Osteoblast (primary cell): ENCODE results near the gene PIGQ. TPM values are rescaled to one million over a fixed set of nuclear protein-coding genes. Genes with fewer than 3 reads are reported as not detected.

Experiments used
- DNase-seq: peaks from one replicate; pipeline ENCODE4 v3.0.0; 2011; ENCODE audit warnings: low spot score, mixed read lengths; ENCODE audit not compliant: insufficient read length; ENCODE audit errors: missing footprints
- H2AFZ ChIP-seq: 2 replicates; pipeline ENCODE4 v1.6.0; 2011; ENCODE audit warnings: mild to moderate bottlenecking, low read length
- H3K27ac ChIP-seq: 2 replicates; pipeline ENCODE4 v1.5.1; 2011; ENCODE audit warnings: mild to moderate bottlenecking, low read depth, low read length, moderate library complexity
- H3K27me3 ChIP-seq: 2 replicates; pipeline ENCODE4 v1.6.0; 2012; ENCODE audit warnings: mild to moderate bottlenecking, control low read depth, inconsistent platforms, low read length, moderate library complexity; ENCODE audit not compliant: insufficient read depth
- H3K36me3 ChIP-seq: 2 replicates; pipeline ENCODE4 v1.5.1; 2011; ENCODE audit warnings: mild to moderate bottlenecking, low read length, control low read depth, moderate library complexity; ENCODE audit not compliant: insufficient read depth
- H3K4me1 ChIP-seq: 2 replicates; pipeline ENCODE4 v1.5.1; 2011; ENCODE audit warnings: mild to moderate bottlenecking, low read length, control low read depth, moderate library complexity; ENCODE audit not compliant: insufficient read depth
- H3K4me2 ChIP-seq: 2 replicates; pipeline ENCODE4 v1.6.0; 2011; ENCODE audit warnings: mild to moderate bottlenecking, low read length; ENCODE audit not compliant: insufficient read depth
- H3K4me3 ChIP-seq: fragments of 200-600 bp; sonication (generic); 3 replicates; pipeline ENCODE4 v1.5.1; 2012; ENCODE audit warnings: mild to moderate bottlenecking, low read length, inconsistent platforms; ENCODE audit not compliant: insufficient read depth
- H3K79me2 ChIP-seq: 2 replicates; pipeline ENCODE4 v1.6.0; 2012; ENCODE audit warnings: mild to moderate bottlenecking, low read length, control low read depth, inconsistent platforms; ENCODE audit not compliant: insufficient read depth
- H3K9me3 ChIP-seq: 2 replicates; pipeline ENCODE4 v1.5.1; 2011; ENCODE audit warnings: low read depth, low read length, control low read depth
- H4K20me1 ChIP-seq: 2 replicates; pipeline ENCODE4 v1.6.0; 2012; ENCODE audit warnings: mild to moderate bottlenecking, low read length, control low read depth; ENCODE audit not compliant: insufficient read depth
- CTCF ChIP-seq: IDR thresholded peaks from 2 replicates; pipeline ENCODE4 v1.5.1; 2011; ENCODE audit warnings: mild to moderate bottlenecking, low read depth, low read length, moderate library complexity; ENCODE audit errors: extremely low read depth
- total RNA-seq: library from RNA; depleted of rRNA; stranded (reverse); fragments of >200 nt; gene quantifications from 2 replicates; pipeline ENCODE4 v1.2.3, GENCODE V29; 2012

Gene PIGQ
- total RNA-seq, 1 donor: 29.0 TPM

DNA sequence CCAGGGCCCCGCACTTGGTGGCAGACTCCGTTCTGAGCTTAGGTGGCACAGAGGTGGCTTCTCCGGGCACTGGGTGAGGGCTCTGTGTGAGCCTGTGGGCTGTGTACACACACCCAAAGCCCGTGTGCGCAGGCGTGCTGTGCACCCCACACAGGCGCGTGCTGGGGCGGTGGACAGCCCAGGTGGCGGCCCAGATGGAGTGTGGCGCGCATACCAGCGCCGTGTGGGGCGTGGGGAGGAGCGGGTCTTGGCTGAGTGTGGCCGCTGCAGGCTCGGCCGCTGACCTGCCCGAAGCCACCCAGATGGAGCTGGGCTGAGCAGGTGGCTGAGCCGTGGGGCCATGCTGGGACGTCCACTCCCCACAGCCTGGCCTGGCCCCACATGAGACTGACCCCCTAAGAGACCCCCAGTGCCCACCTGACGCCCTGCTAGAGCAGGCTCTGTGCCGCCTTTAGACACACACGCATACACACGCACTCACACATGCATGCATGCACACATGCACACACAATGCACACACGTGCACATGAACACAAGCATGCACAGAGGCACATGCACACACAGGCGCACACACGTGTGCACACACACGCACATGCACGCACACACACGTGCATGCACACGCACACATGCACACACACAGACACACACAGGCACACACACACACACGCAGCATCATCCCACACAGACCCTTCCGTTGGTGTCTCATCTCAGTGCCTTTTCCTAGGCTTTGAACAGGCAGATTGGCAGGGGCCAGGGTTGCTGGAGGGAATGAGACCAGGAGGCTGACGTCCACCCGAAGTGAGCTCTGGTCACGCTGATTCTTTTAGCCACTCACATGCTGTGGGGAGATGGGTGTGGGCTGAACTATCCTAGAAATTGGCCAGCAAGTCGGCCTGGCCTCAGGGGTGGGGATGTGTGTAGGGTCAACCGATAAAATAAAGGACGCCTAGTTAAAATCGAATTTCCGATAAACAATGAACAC is 7.5 kb upstream of the PIGQ start:
- Histone ChIP-seq H2AFZ (no peak overlapping the region), H3K27me3 (peaks cover 36% of the 10 kb centered on the region), H3K4me3 (no peak overlapping the region), H3K4me1 (no peaks in the 10 kb centered on the region), H3K9me3 (no peaks in the 10 kb centered on the region), H3K27ac (no peak overlapping the region), H3K79me2 (no peaks in the 10 kb centered on the region), H3K4me2 (no peak overlapping the region), H4K20me1 (peaks cover 3% of the 10 kb centered on the region), H3K36me3 (no peaks in the 10 kb centered on the region)
- DNase-seq: no peak
- TF ChIP-seq CTCF: no peak

DNA sequence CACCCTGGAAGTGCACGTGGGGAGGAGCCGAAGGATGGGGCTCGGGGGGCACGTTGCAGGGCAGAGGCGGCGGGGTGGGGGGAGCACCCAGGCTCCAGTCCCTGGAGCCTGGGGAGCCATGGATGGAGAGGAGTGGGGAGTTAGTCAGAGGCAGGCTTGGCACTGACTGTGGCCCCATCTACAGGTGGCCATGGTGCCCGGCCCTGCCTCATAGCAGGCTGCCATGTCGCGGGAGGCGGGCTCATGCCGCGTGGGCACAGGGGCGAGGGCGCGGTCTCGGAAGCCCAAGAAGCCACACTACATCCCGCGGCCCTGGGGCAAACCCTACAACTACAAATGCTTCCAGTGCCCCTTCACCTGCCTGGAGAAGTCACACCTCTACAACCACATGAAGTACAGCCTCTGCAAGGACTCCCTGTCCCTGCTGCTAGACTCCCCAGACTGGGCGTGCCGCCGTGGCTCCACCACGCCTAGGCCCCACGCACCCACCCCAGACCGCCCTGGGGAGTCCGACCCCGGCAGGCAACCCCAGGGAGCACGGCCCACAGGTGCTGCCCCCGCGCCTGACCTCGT is 6.6 kb upstream of the PIGQ start:
- DNase-seq: peak; percentile 94
- no peaks in the 10 kb centered on the region for H3K36me3 ChIP-seq
- H2AFZ ChIP-seq: no peak overlapping the region
- TF ChIP-seq CTCF: no peak
- H3K4me1 ChIP-seq: no peaks in the 10 kb centered on the region
- H4K20me1 ChIP-seq: peaks cover 3% of the 10 kb centered on the region
- H3K9me3 ChIP-seq: no peaks in the 10 kb centered on the region
- H3K79me2 ChIP-seq: no peaks in the 10 kb centered on the region
- no peak overlapping the region for H3K4me2 ChIP-seq
- peaks cover 36% of the 10 kb centered on the region for H3K27me3 ChIP-seq
- no peak overlapping the region for H3K4me3 ChIP-seq
- H3K27ac ChIP-seq: no peak overlapping the region

DNA sequence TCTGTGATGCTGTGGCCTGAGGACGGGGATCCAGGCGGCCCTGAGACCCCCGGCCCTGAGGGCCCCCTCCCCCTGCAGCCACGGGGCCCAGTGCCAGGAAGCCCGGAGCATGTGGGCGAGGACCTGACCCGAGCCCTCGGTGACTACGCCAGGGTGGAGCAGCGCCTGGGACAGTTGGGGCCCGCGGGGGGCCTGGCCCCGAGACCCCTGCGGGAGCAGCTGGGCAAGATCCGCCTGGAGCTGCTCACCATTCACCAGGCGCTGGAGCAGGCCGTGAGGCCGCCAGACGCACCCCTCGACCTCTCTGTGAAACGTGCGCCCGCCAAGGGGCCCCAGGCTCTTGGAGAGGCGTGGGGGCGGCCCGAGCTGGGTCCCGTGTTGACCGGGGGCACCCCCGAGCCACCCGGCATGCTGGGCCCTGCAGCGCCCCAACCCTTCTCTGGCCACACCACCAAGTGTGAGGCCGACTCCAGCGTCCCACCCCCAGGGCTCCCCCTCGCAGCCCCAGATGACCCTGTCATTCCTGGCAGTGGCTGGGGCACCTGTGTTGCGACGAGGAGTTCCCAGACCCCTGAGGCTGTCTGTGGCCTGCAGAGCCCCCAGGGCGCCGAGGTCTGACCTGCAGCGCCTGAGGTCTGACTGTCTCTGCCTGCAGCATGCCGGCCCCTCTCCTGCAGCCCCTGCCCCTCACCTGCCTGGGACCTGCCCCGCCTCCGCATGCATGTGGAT is 4.9 kb upstream of the PIGQ start:
- TF ChIP-seq CTCF: no peak
- Histone ChIP-seq H3K27ac (no peak overlapping the region), H3K4me1 (peaks cover 5% of the 10 kb centered on the region), H3K27me3 (peaks cover 21% of the 10 kb centered on the region), H3K36me3 (no peaks in the 10 kb centered on the region), H3K4me2 (no peak overlapping the region), H3K4me3 (no peak overlapping the region), H2AFZ (no peak overlapping the region), H4K20me1 (peaks cover 3% of the 10 kb centered on the region), H3K79me2 (peaks cover 4% of the 10 kb centered on the region), H3K9me3 (no peaks in the 10 kb centered on the region)
- DNase-seq: no peak
